Activated T-cell treated with anti-CD3 and anti-CD28 coated beads, Interleukin-2, amount 50 U/mL, for 4 hours (primary cell): ENCODE data around the gene GLA. TPM values are rescaled to one million over a fixed set of nuclear protein-coding genes. Genes with fewer than 3 reads are reported as not detected.

Experiments used
- ATAC-seq, 2 donors: fragments of 200-7000 bp; cut with Tn5 transposase; one replicate each; pipeline ENCODE4 v1.10.0; 2021
- DNase-seq: peaks from one replicate; pipeline ENCODE4 v3.0.0-alpha.2; 2020
- H3K27me3 Mint-ChIP-seq: one replicate; pipeline ENCODE4 v1.8.0; 2021; ENCODE audit warnings: low read depth, mixed read lengths
- H3K36me3 Mint-ChIP-seq: one replicate; pipeline ENCODE4 v1.8.0; 2022; ENCODE audit warnings: mixed read lengths; ENCODE audit not compliant: insufficient read depth
- H3K4me1 Mint-ChIP-seq: one replicate; pipeline ENCODE4 v1.8.0; 2021; ENCODE audit warnings: low read depth, mixed read lengths
- H3K4me3 Mint-ChIP-seq: one replicate; pipeline ENCODE4 v1.8.0; 2021; ENCODE audit warnings: mild to moderate bottlenecking, moderate library complexity, mixed read lengths
- H3K9me3 Mint-ChIP-seq: one replicate; pipeline ENCODE4 v1.8.0; 2021; ENCODE audit warnings: mixed read lengths
- total RNA-seq, 3 donors: library from RNA; stranded (reverse); gene quantifications; one replicate each; pipeline ENCODE4 v1.2.1, GENCODE V29; 2021

Gene GLA
- total RNA-seq, 3 donors from 2014 or later: 49.6 to 70.8 (median 62.4) TPM

DNA sequence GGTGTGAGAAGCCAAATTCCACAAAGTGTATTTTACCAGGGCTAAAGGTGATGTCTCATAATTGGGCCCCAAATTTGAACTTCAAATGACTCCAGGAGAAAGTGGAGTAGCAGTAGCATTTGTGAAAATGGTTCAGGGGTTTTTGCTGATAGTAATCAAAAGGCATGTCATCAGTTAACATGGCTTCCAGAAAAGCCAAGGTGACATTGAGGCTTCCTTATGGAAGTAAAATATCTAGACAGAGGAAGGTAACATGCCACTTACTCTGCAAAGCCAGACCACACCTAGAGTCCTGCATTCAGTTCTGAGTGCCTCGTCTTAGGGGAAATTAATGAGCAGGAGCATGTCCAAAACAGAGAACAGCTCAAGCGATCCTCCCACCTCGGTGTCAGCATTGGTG is 19.1 kb downstream of the GLA start:
- Mint-ChIP-seq H3K4me1 (peaks cover 10% of the 10 kb centered on the region), H3K36me3 (peaks cover 23% of the 10 kb centered on the region), H3K9me3 (no peaks in the 10 kb centered on the region), H3K27me3 (no peaks in the 10 kb centered on the region), H3K4me3 (no peak overlapping the region)
- no peak for ATAC-seq
- DNase-seq: no peak

DNA sequence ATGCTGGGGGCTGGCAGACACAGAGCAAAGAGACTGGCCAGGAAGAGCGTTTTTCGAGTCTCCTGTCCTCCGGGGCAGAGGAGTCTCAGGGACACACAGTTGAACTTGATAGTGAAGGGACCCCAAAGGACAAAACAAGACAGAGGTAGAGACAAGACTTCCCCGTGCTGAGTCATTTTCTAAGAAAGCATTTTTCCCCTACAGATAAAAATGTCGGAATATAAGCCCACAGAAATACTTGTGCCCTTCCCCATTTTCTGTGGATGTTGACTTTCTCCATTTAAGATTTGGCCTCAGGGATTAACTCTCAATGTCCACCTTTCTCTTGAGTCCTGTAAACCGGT is 21.2 kb downstream of the GLA start:
- H3K4me1 Mint-ChIP-seq: peaks cover 5% of the 10 kb centered on the region
- no peaks in the 10 kb centered on the region for H3K27me3 Mint-ChIP-seq
- ATAC-seq: no peak
- H3K36me3 Mint-ChIP-seq: peaks cover 7% of the 10 kb centered on the region
- no peak for DNase-seq
- peak overlapping the region; percentile 63 for H3K4me3 Mint-ChIP-seq
- H3K9me3 Mint-ChIP-seq: no peaks in the 10 kb centered on the region

DNA sequence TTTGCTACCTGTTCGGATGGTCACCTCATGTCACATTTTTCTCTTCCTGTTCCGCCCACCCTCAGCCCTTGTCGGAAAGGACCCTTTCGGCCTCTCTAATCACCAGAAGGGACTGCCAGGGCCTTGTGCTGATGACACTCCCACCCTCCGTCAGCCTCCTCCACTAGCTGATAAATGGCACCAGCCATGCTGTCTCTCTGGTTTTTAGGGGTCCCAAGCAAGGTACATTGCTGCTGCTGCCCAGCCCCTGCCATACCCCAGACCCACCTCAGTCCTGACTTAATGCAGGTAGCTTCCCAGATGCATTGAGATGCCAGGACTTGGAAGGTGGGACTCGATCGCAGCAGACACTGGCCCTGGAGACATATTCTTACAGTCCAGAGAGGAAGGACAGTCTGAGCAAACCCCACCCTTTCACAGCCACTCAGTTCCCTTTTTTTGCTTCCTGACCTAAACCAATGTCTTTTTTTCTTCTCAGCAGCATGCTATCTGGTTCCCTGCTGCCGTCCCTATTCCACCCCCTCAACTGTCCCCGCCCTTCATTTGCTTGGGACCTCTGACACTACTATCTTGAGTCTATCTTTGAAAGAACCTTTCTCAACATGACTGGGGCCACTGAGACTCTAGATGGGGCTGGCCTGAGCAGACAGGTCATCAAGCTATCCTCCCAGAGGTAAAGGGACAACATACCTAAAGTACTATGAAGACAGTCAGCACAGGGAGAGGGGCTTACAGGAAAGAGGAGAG is 21.8 kb downstream of the GLA start, which contains the start of gene BTK:
TSS of gene BTK (minus strand) at position 397 of the 747 bp plus-strand sequence. CDS start 10,907 bp downstream, outside the sequence.
- no peaks in the 10 kb centered on the region for H3K27me3 Mint-ChIP-seq
- no peaks in the 10 kb centered on the region for H3K9me3 Mint-ChIP-seq
- peak within 1 kb of the TSS; percentile 66 for H3K4me3 Mint-ChIP-seq

DNA sequence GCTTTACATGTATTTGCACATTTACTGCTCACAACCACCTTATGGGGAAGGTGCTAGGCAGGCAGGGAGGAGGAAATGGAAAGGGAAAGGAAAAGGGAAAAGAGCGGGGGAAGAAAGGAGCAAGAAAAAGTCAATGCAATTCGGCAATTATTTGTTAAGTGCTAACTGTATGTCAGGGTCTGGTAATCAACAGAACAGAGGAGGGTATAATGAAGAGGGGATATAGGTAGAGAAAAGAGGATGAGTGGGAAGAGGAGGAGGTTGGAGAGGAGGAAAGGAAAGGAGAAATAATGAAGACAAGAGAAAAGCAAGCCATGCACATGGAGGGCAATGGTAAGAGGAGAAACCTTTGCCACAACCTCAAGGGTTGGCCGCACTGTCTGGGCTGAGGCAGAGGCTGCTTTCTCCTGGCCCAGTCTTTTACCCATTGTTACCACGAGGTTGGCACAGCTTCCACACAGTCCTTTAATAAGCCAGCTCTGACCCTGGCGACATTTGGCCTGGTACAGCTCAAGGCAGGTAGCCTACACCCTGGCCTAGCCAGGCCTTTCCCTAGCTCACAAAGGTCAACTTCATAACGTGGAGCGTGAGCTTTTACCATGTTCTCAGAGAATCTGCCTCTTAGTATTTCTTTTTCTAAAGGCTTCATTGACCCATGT is 22.6 kb downstream of the GLA start:
- Mint-ChIP-seq H3K9me3 (no peaks in the 10 kb centered on the region), H3K4me1 (peaks cover 1% of the 10 kb centered on the region), H3K4me3 (peak overlapping the region; percentile 66), H3K36me3 (no peaks in the 10 kb centered on the region), H3K27me3 (no peaks in the 10 kb centered on the region)
- DNase-seq (no peak), ATAC-seq (no peak)

More for the DNA sequence above, 21.8 kb downstream of the GLA start, which contains the start of gene BTK:
- ATAC-seq (no peak), DNase-seq (no peak)
- Mint-ChIP-seq H3K4me1 (peaks cover 5% of the 10 kb centered on the region), H3K36me3 (peaks cover 1% of the 10 kb centered on the region)

DNA sequence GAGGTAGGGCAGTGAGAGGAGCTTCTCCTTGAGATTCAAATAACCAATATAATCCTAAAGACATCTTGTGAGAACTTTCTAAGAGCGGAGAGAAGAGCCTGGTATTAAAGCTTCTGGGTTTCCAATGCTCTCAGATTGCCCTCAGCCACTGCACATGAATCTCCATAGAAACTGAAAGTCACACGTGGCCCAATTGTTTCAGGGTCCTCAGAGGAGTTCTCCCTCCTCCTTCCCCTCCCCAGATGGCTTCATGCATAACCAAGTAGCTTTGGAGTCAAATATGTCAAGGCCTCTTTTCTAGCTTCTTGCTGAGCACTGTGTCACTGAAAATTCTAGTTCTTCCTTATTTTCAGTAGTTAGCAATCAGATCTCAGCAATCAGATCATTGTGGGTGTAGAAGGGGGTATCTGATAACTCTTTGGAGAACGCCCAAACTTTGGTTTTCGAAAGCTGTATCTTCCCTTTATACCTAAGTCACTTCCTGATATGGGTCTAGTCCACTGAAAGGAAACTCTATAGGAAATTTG is 24.0 kb downstream of the GLA start:
- Mint-ChIP-seq H3K36me3 (no peaks in the 10 kb centered on the region), H3K9me3 (no peaks in the 10 kb centered on the region), H3K27me3 (no peaks in the 10 kb centered on the region), H3K4me1 (peaks cover 1% of the 10 kb centered on the region), H3K4me3 (no peak overlapping the region)
- ATAC-seq (no peak), DNase-seq (no peak)

DNA sequence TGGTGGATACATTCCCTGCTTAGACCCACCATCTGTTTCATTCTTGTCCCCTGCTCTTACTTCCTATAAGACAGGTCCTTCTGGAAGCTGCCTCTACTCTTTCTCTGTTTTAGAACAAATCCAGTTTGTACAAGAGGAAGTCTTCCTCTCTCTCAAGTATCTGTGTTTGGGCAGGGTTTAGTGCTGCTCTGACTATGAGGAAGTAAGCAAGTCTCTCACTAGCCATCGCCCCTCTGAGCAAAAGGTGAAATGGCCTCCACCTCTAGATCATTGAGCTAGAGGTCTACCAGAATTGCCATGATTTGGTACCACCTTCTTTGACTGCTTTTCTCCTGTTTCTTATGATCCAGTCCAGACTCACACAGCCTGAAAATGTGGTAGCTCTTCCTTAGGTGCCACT is 30.2 kb downstream of the GLA start:
- Mint-ChIP-seq H3K27me3 (no peaks in the 10 kb centered on the region), H3K36me3 (no peaks in the 10 kb centered on the region), H3K9me3 (no peaks in the 10 kb centered on the region), H3K4me3 (no peak overlapping the region), H3K4me1 (no peaks in the 10 kb centered on the region)
- ATAC-seq (no peak), DNase-seq (no peak)

DNA sequence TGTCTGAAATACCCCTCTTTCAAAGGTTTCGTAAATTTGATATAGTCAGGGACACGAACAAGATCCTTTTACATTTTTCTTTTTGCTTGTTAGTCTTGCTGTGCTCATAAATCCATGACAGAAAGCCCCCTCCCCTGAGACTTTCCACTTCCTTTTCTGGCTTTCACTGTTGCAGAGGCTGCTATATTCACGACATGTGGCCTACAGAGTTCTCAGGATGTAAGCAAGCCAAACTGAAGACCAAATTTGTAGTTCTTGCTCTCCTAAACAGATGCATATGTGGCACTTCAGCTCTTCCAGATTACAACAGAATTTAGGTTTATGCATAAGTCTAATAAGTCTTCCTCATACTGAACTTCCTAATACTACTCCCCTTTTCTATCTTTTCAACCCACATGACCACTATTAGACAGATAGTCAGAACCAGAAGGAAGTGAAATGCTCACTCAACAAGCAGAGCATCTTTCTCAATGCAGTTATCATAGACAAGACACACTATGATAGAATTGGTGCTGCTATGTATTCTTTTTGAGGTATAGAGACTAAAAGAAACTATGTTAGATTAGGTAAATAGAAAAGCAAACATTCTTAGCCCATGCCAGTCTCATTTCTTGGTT is 36.7 kb downstream of the GLA start:
- no peaks in the 10 kb centered on the region for H3K9me3 Mint-ChIP-seq
- H3K4me3 Mint-ChIP-seq: no peak overlapping the region
- no peaks in the 10 kb centered on the region for H3K27me3 Mint-ChIP-seq
- ATAC-seq (no peak), DNase-seq (no peak)
- no peaks in the 10 kb centered on the region for H3K36me3 Mint-ChIP-seq
- H3K4me1 Mint-ChIP-seq: peaks cover 2% of the 10 kb centered on the region

DNA sequence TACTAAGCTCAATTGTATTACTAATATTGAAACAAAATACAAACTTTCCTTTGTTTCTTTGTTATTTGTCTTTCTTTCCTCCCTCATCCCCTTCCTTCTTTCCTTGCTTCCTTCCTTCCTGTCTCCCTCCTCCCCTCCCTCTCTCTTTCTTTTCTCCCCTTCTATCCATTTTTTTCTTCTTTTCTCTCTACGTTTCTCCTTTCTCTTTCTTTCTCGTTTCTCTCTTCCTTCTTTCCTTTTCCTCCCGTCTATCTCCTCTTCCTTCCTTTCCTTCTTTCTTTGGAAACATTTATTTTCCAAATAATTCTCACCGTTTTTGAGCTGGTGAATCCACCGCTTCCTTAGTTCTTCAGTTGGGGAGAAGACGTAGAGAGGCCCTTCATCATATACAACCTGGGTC is 38.0 kb downstream of the GLA start:
- Mint-ChIP-seq H3K27me3 (no peaks in the 10 kb centered on the region), H3K36me3 (no peaks in the 10 kb centered on the region), H3K9me3 (no peaks in the 10 kb centered on the region), H3K4me3 (no peak overlapping the region), H3K4me1 (peaks cover 2% of the 10 kb centered on the region)
- DNase-seq (no peak), ATAC-seq (no peak)

DNA sequence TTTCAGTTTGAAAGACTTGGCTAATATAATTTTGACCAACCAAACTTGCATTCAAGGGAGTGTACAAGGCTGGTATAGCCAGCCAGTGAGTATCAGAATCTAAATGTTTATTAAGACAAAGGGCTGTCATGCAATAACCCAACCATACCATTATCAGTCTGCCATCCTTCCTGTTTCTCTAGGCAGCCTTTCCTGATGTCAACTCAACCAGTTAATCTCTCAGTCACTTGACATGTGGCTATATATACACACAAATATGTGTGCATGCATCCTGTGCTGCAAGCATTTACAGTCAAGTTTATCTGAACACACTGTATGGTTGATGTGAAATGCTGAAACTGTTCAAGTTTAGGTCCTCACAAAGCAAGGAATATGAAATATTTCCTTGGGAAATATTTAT is 38.9 kb downstream of the GLA start:
- H3K4me1 Mint-ChIP-seq: peaks cover 2% of the 10 kb centered on the region
- no peaks in the 10 kb centered on the region for H3K9me3 Mint-ChIP-seq
- H3K4me3 Mint-ChIP-seq: no peak overlapping the region
- H3K36me3 Mint-ChIP-seq: no peaks in the 10 kb centered on the region
- no peak for DNase-seq
- H3K27me3 Mint-ChIP-seq: no peaks in the 10 kb centered on the region
- no peak for ATAC-seq

DNA sequence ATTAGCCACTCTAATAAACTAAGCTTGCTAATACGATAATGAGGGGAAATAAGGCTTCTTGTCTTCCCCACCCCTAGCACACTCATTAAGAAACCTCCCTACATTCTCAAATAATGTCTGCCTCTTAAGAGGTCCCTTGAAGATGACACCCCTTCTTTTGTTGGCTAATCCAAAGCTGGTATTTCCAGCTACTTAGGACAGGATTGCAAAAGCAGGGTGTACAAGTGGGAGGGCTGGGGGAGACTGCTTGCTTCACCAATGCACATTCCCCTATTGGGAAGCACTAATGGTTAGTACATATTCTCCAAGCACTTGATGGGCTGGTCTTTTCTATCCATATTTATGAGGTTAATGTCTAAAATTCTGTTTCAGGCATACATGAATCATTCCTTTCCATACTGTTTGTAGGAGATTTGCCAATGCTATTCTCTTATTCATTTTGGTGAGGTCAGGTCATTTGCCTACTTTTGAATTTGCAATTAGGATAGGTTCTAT is 42.4 kb downstream of the GLA start:
- no peak for ATAC-seq
- no peaks in the 10 kb centered on the region for H3K9me3 Mint-ChIP-seq

DNA sequence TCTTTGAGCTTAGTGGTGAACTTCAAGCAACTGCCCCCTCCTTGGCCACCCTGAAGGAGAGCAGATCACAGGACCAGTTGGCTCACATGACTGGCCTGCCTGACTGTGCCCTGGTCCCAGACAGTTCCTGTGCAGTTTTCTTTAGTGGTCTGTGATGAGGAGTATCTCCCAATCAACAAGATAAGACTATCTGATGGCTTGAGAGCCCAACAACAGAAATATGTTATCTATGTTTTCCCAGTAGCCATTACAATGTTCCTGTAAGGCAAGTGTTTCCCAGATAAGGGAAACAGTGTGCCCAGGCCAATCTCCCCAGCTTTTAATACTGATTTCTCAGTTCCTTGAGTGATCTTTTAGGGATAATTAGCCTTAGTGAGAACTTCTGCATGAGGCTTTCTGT is 45.0 kb downstream of the GLA start:
- DNase-seq: no peak
- Mint-ChIP-seq H3K36me3 (no peaks in the 10 kb centered on the region), H3K27me3 (no peaks in the 10 kb centered on the region), H3K4me3 (no peak overlapping the region), H3K4me1 (no peaks in the 10 kb centered on the region), H3K9me3 (no peaks in the 10 kb centered on the region)
- no peak for ATAC-seq

More for the DNA sequence above, 42.4 kb downstream of the GLA start:
- Mint-ChIP-seq H3K27me3 (no peaks in the 10 kb centered on the region), H3K36me3 (no peaks in the 10 kb centered on the region), H3K4me3 (no peak overlapping the region), H3K4me1 (no peaks in the 10 kb centered on the region)
- no peak for DNase-seq

DNA sequence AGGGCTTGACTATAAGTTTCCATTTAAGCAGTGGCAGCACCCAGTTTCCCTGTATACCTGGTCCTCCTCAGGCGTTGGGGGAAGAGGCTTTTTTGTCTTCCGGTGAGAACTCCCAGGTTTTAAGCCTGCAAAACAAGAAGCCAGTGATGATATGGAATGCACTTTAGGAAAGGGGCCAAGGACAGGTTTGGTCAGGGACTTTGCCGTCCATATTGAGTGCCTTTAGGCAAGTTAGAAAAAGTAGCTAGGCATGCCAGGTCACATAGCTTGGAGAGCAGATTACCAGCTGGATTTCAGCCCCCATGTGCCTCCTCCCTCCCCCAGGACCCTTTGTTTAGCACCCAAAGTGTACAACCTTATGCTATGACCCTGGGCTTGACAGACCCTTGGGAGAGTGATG is 45.6 kb downstream of the GLA start:
- no peak overlapping the region for H3K4me3 Mint-ChIP-seq
- H3K9me3 Mint-ChIP-seq: no peaks in the 10 kb centered on the region
- ATAC-seq (no peak), DNase-seq (no peak)
- no peaks in the 10 kb centered on the region for H3K27me3 Mint-ChIP-seq
- H3K36me3 Mint-ChIP-seq: no peaks in the 10 kb centered on the region
- H3K4me1 Mint-ChIP-seq: no peaks in the 10 kb centered on the region

DNA sequence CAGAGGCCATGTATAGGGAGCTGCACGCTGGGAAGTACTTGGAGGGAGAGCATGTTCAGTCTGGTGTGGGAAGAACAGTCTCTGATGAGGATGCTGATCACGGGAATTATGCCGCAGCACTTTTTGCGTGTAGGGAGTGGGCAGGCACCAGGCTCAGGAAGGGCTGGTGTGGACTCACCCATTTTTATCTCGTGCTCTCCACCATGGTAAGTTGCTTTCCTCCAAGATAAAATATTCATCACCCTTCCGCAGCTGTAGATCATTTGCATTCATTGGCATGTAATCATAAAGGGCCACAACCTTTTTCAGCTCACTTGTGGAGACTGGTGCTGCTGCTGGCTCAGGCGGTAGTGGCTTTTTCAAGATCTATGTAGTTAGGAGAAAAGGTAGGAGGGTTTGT is 47.3 kb downstream of the GLA start:
- ATAC-seq: no peak
- Mint-ChIP-seq H3K36me3 (no peaks in the 10 kb centered on the region), H3K9me3 (no peaks in the 10 kb centered on the region), H3K4me3 (no peak overlapping the region), H3K27me3 (no peaks in the 10 kb centered on the region), H3K4me1 (no peaks in the 10 kb centered on the region)
- no peak for DNase-seq

DNA sequence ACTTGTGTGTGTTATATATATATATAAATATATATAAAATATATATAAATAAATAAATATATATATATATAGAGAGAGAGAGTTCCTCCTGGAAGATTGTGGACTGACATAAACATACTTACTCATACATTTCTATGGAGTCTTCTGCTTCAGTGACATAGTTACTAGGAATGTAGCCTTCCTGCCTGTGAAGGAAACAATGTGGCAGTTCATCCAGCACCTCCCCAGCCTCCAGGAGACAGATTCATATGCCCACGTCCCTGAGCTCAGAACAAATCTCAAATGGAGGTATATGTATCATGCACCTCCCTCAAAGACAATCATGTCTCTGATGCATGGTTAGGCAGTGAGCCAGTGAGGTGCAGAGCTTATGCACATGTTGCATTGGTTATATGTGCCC is 47.8 kb downstream of the GLA start:
- no peaks in the 10 kb centered on the region for H3K9me3 Mint-ChIP-seq

More for the DNA sequence above, 47.8 kb downstream of the GLA start:
- Mint-ChIP-seq H3K27me3 (no peaks in the 10 kb centered on the region), H3K4me1 (no peaks in the 10 kb centered on the region), H3K4me3 (no peak overlapping the region), H3K36me3 (no peaks in the 10 kb centered on the region)
- DNase-seq (no peak), ATAC-seq (no peak)
